Measurements from ENCODE around the gene TGM4.

Gene TGM4

DNA sequence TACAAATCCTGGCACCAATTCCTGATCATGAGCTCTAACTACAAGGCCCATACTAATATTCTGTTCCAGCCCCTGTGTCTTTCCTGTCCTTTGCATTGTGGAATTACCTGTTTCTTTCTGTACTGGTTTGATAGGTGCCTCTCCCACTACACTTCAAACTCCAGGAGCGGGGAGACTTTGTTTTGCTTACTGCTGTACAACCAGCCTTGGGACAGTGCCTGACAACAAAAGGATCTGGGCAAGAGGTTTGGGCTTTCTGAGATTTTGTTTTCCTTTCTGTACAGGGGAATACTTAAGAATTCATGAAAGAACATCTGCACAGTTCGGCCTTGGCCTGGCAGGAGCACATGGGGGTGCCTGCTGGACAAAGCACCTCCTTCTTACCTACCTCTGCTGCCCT lies 56.5 kb downstream of the TGM4 start:
- no peak for DNase-seq (ENCODE audit: low read depth)
- TF ChIP-seq, protein P1, sequence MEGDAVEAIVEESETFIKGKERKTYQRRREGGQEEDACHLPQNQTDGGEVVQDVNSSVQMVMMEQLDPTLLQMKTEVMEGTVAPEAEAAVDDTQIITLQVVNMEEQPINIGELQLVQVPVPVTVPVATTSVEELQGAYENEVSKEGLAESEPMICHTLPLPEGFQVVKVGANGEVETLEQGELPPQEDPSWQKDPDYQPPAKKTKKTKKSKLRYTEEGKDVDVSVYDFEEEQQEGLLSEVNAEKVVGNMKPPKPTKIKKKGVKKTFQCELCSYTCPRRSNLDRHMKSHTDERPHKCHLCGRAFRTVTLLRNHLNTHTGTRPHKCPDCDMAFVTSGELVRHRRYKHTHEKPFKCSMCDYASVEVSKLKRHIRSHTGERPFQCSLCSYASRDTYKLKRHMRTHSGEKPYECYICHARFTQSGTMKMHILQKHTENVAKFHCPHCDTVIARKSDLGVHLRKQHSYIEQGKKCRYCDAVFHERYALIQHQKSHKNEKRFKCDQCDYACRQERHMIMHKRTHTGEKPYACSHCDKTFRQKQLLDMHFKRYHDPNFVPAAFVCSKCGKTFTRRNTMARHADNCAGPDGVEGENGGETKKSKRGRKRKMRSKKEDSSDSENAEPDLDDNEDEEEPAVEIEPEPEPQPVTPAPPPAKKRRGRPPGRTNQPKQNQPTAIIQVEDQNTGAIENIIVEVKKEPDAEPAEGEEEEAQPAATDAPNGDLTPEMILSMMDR (conservative IDR thresholded peaks at IDR 0.05; ENCODE audit: low read depth, low read length) = no peak
- no peak overlapping the region for H3K4me3 ChIP-seq (ENCODE audit: low read depth, low read length)

DNA sequence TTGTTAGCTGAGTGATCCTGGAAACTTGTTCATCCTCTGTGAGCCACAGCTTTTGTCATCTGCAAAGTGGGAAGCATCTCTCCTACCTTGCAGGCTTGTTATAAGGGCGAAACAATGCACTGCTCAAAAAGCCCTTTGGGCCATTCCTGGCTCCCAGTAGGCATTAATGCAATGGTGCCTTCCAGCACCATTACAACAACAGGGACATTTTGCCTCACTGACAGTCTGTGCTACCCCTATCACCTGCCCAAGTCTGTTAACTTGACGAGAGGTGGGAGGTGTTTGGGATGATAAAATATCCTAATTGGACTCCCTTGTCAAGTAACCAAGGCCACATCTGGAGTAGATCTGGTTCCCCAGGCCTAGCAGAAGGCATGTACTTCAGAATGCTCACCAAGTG lies 57.4 kb downstream of the TGM4 start:
- no peak for DNase-seq (ENCODE audit: low read depth)
- no peak overlapping the region for H3K4me3 ChIP-seq (ENCODE audit: low read depth, low read length)
- TF ChIP-seq, protein P1 (conservative IDR thresholded peaks at IDR 0.05; ENCODE audit: low read depth, low read length) = no peak

DNA sequence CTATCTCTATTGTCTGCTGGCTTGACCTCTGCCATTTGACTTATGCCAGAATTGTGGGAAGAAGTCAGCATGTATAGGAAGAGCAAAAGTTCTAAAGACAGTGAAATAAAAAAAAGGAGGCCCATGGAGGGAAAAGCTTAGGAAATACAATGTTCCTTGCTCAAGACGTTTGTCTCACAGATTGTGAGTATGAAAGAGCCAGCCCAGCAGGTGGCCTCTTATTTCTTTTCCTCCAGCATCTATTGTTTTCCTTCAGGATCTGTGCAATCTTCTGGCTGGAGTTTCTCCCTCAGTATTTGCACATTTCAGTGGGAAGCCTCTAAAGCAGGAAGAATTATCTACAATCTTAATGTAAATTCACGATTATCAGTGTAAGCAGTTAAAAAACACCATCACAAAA lies 57.9 kb downstream of the TGM4 start:
- TF ChIP-seq, protein P1 (conservative IDR thresholded peaks at IDR 0.05; ENCODE audit: low read depth, low read length) = peak; percentile 15
- no peak for DNase-seq (ENCODE audit: low read depth)
- H3K4me3 ChIP-seq (ENCODE audit: low read depth, low read length) = no peak overlapping the region

DNA sequence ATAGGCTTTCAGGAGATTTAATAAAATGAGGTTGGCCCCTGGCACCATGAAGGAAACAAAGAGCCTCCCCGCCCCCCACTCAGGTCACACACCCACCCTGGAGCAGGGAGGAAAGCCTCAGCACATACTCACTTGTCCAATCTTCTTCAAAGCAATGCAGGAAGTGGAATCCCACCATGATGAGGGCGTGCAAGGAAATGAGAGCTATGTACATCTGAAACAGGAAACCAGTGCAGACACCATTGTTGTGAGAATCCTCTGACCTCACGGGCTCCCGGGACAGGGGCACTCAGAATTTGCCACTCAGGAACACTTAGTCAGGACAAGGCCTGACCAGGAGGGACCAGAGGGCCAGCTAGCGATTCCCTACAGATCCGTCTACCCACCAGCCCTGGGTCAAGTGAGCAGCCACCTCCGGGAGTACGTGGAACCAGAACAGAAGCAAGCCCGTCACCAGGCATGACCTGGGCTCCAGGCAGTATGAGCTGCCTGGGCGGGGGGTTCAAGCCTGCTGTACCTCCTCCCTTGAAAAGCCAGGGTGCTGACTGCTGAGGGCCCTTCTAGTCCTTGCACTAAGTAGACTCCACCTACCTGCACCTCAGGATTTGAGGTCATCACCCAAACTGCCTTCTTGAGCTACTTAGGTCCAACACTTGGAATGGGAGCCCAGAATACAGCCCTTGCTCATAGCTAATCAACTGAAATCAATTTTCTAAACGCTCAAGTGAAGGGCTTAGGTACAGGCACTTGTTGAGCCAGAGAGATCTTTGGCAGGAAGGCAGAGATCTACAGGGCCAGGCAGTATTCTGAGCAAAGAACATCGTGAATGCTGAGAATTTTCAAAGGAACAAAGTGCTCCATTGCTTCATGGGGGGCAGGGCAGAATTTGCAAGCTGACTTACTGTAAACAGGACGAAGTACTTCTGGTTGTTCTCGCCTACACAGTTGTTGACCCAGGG lies 58.9 kb downstream of the TGM4 start:
- TF ChIP-seq, protein P1 (conservative IDR thresholded peaks at IDR 0.05; ENCODE audit: low read depth, low read length) = no peak
- DNase-seq (ENCODE audit: low read depth) = no peak
- no peak overlapping the region for H3K4me3 ChIP-seq (ENCODE audit: low read depth, low read length)

DNA sequence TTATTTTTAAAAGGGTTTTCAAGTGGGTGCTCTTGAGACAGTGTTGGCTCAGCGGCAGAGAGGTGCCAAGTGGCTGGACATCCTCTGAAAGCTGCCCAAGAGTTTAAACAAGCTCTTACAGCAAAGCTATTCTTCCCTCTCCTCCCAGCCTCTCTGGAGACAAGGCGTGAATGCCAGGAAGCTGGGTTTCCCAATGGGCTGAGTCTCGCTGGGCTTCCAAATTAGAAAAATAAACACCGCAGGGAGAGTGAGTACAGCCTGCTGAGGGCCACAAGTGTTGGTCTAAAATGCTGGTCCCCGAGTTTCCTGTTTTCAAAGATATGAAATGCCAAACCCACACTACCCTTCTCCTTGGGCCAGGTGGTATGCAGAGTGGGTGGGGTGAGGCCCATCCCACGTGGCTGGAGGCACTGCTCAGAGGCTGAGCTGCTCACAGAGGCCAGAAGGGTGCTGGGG lies 65.2 kb downstream of the TGM4 start:
- DNase-seq (ENCODE audit: low read depth) = peak; percentile 69
- TF ChIP-seq, protein P1 (conservative IDR thresholded peaks at IDR 0.05; ENCODE audit: low read depth, low read length) = no peak

DNA sequence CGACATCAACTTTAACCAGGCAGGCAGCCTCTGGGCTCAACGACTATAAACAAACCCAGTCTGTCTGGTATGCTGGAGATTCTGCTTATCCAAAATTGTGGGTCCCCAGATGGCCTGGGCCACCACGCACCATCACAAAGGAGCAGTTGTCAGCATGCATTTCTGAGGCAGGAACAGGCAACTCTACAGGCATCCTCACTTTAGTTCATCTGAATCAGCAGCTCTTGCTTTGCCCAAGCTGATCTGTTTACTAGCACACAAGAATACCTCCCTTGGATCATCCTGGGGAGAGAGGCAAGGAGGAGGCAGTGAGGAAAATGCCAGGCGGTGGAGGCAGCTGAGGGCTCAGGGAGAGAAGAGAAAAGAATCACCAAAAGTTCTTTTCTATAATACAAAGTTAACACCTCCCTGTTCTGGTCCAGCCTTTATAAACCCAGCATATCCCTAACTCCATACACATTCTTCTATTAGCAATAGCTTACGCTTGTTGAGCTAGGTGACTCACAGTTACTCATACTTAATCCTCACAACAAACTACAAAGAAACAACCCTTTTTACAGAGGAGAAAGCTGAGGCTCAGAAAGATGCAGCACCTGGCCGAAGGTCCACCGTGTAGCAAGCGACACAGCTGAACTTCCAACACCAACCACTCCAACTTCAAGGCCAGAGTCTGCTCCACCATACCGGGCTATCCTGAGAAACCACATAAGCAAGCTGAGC lies 68.0 kb downstream of the TGM4 start:
- DNase-seq (ENCODE audit: low read depth) = peak; percentile 42
- no peak overlapping the region for H3K4me3 ChIP-seq (ENCODE audit: low read depth, low read length)
- TF ChIP-seq, protein P1 (conservative IDR thresholded peaks at IDR 0.05; ENCODE audit: low read depth, low read length) = no peak

More for the DNA sequence above, 65.2 kb downstream of the TGM4 start:
- H3K4me3 ChIP-seq (ENCODE audit: low read depth, low read length) = no peak overlapping the region

Measured in choroid plexus epithelial cell (primary cell).